Choroid plexus epithelial cell (primary cell): ENCODE data around the gene ZNF638.

Source experiments
- DNase-seq: peaks from one replicate; pipeline ENCODE4 v3.0.0-alpha.2; 2010; ENCODE audit warnings: low read depth
- H3K4me3 ChIP-seq: 2 replicates; pipeline ENCODE4 v1.5.1; 2011; ENCODE audit warnings: low read depth, mild to moderate bottlenecking, control low read depth, low read length, moderate library complexity
- TF ChIP-seq, protein P1 (sequence below): conservative IDR thresholded peaks from 2 replicates; pipeline ENCODE4 v1.5.1; 2011; ENCODE audit warnings: low read depth, mild to moderate bottlenecking, control low read depth, inconsistent platforms, low read length, moderate library complexity

ZNF638 gene

DNA sequence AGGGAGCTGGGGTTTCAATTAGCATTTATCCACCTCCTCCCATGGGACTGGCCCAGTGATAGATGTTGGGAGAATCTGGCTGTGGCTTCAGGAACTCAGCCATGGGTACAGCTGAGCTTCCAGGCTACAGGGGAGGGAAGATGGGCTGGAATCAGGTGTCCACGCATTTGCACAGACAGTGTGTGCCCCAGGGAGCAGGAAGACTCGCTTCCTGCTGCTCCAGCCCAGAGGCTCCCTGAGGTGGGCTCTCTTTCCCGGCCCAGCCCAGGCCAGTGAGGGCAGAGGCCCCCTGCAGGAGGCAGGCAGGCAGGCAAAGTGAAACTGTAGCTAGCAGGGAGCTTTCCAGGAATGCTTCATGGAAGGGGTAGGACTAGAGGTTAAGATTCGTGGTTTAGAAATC, 150.5 kb downstream of the ZNF638 start:
- DNase-seq = peak; percentile 47
- no peak overlapping the region for H3K4me3 ChIP-seq
- TF ChIP-seq, protein P1, sequence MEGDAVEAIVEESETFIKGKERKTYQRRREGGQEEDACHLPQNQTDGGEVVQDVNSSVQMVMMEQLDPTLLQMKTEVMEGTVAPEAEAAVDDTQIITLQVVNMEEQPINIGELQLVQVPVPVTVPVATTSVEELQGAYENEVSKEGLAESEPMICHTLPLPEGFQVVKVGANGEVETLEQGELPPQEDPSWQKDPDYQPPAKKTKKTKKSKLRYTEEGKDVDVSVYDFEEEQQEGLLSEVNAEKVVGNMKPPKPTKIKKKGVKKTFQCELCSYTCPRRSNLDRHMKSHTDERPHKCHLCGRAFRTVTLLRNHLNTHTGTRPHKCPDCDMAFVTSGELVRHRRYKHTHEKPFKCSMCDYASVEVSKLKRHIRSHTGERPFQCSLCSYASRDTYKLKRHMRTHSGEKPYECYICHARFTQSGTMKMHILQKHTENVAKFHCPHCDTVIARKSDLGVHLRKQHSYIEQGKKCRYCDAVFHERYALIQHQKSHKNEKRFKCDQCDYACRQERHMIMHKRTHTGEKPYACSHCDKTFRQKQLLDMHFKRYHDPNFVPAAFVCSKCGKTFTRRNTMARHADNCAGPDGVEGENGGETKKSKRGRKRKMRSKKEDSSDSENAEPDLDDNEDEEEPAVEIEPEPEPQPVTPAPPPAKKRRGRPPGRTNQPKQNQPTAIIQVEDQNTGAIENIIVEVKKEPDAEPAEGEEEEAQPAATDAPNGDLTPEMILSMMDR = peak; percentile 57

DNA sequence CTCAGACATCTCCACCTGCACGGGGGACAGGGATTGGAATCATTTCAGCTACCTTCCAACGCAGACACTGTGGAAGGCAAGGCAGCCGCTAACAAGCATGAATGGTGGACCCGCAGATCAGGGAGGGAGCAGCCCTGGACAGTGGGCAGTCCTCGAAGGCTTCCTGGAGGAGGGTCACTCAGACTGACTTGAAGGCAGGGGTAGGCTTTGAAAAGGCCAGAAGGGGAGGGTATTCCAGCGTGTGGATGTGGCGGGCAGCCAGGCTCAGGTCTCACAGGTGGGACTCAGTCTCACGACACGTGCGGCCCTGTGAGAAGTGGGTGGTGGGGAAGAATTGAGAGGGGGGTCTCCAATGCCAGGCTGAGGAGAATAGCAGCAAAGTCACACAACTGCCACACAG, 151.7 kb downstream of the ZNF638 start:
- TF ChIP-seq, protein P1 = no peak
- DNase-seq = no peak
- H3K4me3 ChIP-seq = no peak overlapping the region

DNA sequence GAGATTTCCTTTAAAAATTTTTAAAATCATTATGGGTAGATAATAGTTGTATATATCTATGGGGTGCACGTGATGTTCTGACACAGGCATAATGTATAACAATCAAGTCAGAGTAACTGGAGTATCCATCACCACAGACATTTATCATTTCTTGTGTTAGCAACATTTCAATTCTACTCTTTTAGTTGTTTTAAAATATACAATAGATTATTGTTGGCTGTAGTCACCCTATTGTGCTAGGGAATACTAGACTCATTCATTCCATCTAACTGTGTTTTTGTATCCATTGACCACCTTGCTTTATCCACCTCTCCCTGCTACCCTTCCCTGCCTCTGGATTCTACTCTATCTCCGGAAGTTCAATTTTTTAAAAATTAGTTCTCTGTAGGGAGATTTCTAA, 152.8 kb downstream of the ZNF638 start:
- DNase-seq = no peak
- no peak overlapping the region for H3K4me3 ChIP-seq
- TF ChIP-seq, protein P1 = no peak
